A673 (cell line): Measurements from ENCODE around the gene SBF2. TPM values are rescaled to one million over a fixed set of nuclear protein-coding genes. Genes with fewer than 3 reads are reported as not detected.

ENCODE experiments used
- BruUV-seq: library from RNA; stranded (reverse); fragments of 400-500 nt; replicated peaks from 2 replicates; lab custom pipeline; 2021; lab: Mats Ljungman, UMichigan
- CTCF ChIA-PET: fragments of 300-600 bp; sonication (Branson Sonifier 250); formaldehyde crosslinking; loops from one replicate; lab custom pipeline; 2022; ENCODE audit warnings: antibody characterized with exemption; lab: Charles Lee
- POLR2A ChIA-PET: fragments of 300-600 bp; sonication (Branson Sonifier 250); formaldehyde crosslinking; loops from one replicate; lab custom pipeline; 2022; ENCODE audit warnings: antibody characterized with exemption; ENCODE audit not compliant: low non-redundant PET; lab: Charles Lee
- DNase-seq: peaks from one replicate; pipeline ENCODE4 v3.0.0-alpha.2; 2015; ENCODE audit warnings: low spot score
- H3K27ac ChIP-seq: fragments of 200-600 bp; sonication (generic); 2 replicates; pipeline ENCODE4 v1.5.1; 2016; ENCODE audit warnings: mixed run types, low read depth, mild to moderate bottlenecking, mixed read lengths, antibody characterized with exemption, low read length; ENCODE audit not compliant: poor library complexity, severe bottlenecking
- H3K27me3 ChIP-seq: fragments of 200-600 bp; sonication (generic); replicated peaks from 2 replicates; pipeline ENCODE4 v1.6.1; 2017; ENCODE audit warnings: mixed run types, low read depth, mild to moderate bottlenecking, mixed read lengths, antibody characterized with exemption, low read length; ENCODE audit not compliant: insufficient read depth, poor library complexity
- H3K36me3 ChIP-seq: fragments of 200-600 bp; sonication (generic); 2 replicates; pipeline ENCODE4 v1.6.1; 2016; ENCODE audit warnings: mixed run types, mild to moderate bottlenecking, mixed read lengths, antibody characterized with exemption, low read length; ENCODE audit not compliant: insufficient read depth, poor library complexity, severe bottlenecking
- H3K4me1 ChIP-seq: fragments of 200-600 bp; sonication (generic); 2 replicates; pipeline ENCODE4 v1.6.1; 2017; ENCODE audit warnings: mixed run types, mild to moderate bottlenecking, mixed read lengths, antibody characterized with exemption, low read length; ENCODE audit not compliant: insufficient read depth, poor library complexity, severe bottlenecking
- H3K4me3 ChIP-seq: fragments of 200-600 bp; sonication (generic); 2 replicates; pipeline ENCODE4 v1.5.1; 2016; ENCODE audit warnings: low read depth, mixed run types, mild to moderate bottlenecking, mixed read lengths, low read length; ENCODE audit not compliant: poor library complexity, severe bottlenecking
- H3K9me3 ChIP-seq: fragments of 200-600 bp; sonication (generic); 2 replicates; pipeline ENCODE4 v1.6.1; 2016; ENCODE audit warnings: mixed run types, low read depth, mild to moderate bottlenecking, mixed read lengths, antibody characterized with exemption, low read length; ENCODE audit not compliant: poor library complexity, severe bottlenecking
- EZH2 ChIP-seq: fragments of 200-600 bp; sonication (generic); IDR thresholded peaks from 2 replicates; pipeline ENCODE4 v1.6.1; 2017; ENCODE audit warnings: borderline replicate concordance, low read depth, mild to moderate bottlenecking, mixed read lengths, antibody characterized with exemption, low read length; ENCODE audit not compliant: poor library complexity, severe bottlenecking
- intact Hi-C: fragments of 100-400 bp; cut with micrococcal nuclease; formaldehyde crosslinking; loops from one replicate; pipeline ENCODE4 v1.10.0; 2022; ENCODE audit not compliant: unreplicated experiment
- total RNA-seq: library from RNA; stranded (reverse); gene quantifications from 2 replicates; pipeline ENCODE4 v1.2.3, GENCODE V29; 2021
- TF ChIP-seq, protein P1 (sequence below): fragments of 300-800, 200-600 bp; sonication (generic); conservative IDR thresholded peaks from 2 replicates; pipeline ENCODE4 v1.5.1; 2017; ENCODE audit warnings: low read depth, mild to moderate bottlenecking, antibody characterized with exemption, low read length, moderate library complexity, mixed read lengths

The SBF2 gene
- total RNA-seq, 1 experiment from 2014 or later: 31.8 TPM

DNA sequence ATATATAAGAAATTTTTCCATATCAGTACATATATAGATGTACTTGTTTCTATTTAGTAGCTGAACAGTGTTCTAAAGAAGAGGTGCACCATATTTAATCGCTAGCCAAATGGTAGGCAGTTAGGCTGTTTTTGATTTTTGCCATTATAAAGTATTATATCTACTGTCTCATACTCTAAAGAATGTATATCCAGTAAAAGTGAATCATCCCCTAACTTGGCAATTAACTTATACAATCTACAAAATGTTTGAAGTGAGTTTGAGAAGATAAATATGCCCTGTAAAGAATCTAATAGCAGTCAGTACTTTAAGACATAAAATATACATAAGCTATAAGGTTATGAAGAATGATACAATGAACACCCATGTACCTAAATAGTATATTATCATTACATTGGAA is 338.6 kb downstream of the SBF2 start:
- Histone ChIP-seq H3K4me1 (no peaks in the 10 kb centered on the region), H3K9me3 (no peaks in the 10 kb centered on the region), H3K27ac (no peak overlapping the region), H3K36me3 (no peaks in the 10 kb centered on the region), H3K27me3 (no peaks in the 10 kb centered on the region), H3K4me3 (no peak overlapping the region)
- BruUV-seq: no TSS peak
- DNase-seq: no peak
- TF ChIP-seq, protein P1, sequence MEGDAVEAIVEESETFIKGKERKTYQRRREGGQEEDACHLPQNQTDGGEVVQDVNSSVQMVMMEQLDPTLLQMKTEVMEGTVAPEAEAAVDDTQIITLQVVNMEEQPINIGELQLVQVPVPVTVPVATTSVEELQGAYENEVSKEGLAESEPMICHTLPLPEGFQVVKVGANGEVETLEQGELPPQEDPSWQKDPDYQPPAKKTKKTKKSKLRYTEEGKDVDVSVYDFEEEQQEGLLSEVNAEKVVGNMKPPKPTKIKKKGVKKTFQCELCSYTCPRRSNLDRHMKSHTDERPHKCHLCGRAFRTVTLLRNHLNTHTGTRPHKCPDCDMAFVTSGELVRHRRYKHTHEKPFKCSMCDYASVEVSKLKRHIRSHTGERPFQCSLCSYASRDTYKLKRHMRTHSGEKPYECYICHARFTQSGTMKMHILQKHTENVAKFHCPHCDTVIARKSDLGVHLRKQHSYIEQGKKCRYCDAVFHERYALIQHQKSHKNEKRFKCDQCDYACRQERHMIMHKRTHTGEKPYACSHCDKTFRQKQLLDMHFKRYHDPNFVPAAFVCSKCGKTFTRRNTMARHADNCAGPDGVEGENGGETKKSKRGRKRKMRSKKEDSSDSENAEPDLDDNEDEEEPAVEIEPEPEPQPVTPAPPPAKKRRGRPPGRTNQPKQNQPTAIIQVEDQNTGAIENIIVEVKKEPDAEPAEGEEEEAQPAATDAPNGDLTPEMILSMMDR: no peak
- TF ChIP-seq EZH2: no peak
- intact Hi-C loops: no loop called here
- CTCF ChIA-PET: no interaction called here
- POLR2A ChIA-PET: no interaction called here

DNA sequence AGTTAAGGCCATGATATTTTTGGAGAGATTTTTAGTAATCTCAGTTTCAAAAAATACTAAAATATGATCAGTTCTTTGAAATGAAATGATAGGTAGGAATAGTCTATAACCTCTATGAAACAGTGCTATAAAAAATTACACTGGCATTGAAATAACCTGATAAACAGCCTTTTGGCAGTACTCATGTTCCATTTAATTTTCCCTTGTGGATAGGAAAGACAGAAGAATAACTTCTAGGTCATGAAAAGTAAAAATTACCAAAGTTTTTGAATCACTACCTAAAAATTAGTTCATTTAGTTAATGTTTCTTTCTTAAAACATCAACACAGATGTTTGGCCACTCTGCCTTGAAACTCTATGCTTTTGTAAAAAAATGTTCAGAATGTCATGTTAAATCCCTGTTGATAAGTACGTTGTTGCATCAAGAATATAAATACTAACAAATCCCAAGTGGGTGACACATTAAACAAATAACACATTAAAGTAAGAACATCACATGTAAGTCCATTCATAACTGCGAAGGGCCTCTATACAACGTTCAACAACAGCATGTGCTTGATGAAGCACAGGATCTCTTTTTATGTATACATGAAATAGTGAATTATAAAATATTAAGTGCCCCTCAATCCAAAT is 339.9 kb downstream of the SBF2 start:
- DNase-seq: no peak
- Histone ChIP-seq H3K27ac (no peak overlapping the region), H3K4me3 (no peak overlapping the region), H3K9me3 (no peaks in the 10 kb centered on the region), H3K4me1 (no peaks in the 10 kb centered on the region), H3K36me3 (no peaks in the 10 kb centered on the region), H3K27me3 (no peaks in the 10 kb centered on the region)
- ChIA-PET CTCF (no interaction called here), POLR2A (no interaction called here)
- intact Hi-C loops: no loop called here
- TF ChIP-seq, protein P1: no peak
- TF ChIP-seq EZH2: no peak
- no TSS peak for BruUV-seq

DNA sequence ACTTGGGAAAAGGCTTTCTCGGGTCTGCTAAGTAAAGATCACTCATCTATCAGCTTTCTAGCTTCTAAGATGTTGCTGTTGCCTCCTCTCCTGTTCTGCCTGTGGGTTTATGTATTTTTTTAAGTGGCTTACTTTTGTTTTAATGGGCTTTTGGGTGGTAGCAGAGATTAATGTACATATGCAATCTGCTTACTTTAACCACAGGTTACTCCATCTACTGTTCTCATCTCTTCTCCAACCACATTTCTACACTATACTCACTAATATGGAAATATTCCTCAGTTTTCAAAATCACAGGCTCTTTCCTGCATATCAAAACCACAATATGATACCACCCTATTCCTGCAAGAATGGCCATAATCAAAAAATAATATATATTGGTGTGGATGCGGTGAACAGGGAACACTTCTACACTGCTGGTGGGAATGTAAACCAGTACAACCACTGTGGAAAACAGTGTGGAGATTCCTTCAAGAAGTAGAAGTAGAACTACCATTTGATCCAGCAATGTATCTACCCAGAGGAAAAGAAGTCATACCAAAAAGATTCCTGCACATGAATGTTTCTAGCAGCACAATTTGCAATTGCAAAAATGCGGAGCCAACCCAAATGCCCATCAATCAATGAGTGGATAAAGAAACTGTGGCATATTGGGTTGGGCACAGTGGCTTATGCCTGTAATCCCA is 341.4 kb downstream of the SBF2 start:
- no peak overlapping the region for H3K27ac ChIP-seq
- POLR2A ChIA-PET: no interaction called here

More for the DNA sequence above, 341.4 kb downstream of the SBF2 start:
- no peak for DNase-seq
- H3K4me3 ChIP-seq: no peak overlapping the region
- TF ChIP-seq, protein P1: no peak
- no peak for TF ChIP-seq EZH2
- no peaks in the 10 kb centered on the region for H3K9me3 ChIP-seq
- no peaks in the 10 kb centered on the region for H3K36me3 ChIP-seq
- no peaks in the 10 kb centered on the region for H3K27me3 ChIP-seq
- intact Hi-C loops: no loop called here
- H3K4me1 ChIP-seq: no peaks in the 10 kb centered on the region
- CTCF ChIA-PET: no interaction called here
- BruUV-seq: no TSS peak
